IPS-15b (cell line): ENCODE results near the gene HSPA6.
"Not testable (repeated sequence)": the region's sequence is repeated elsewhere in the genome, so short reads cannot be mapped to it uniquely, and the experiment has no call there.

Experiments used
- H3K27me3 ChIP-seq: one replicate; pipeline ENCODE4 v1.6.1; 2013; ENCODE audit warnings: low read length; ENCODE audit not compliant: control insufficient read depth, insufficient read depth
- H3K36me3 ChIP-seq: one replicate; pipeline ENCODE4 v1.6.1; 2013; ENCODE audit warnings: low read length; ENCODE audit not compliant: control insufficient read depth, insufficient read depth
- H3K4me1 ChIP-seq: one replicate; pipeline ENCODE4 v1.6.1; 2013; ENCODE audit warnings: mild to moderate bottlenecking, low read length; ENCODE audit not compliant: control insufficient read depth, insufficient read depth
- H3K4me3 ChIP-seq: one replicate; pipeline ENCODE4 v1.5.1; 2013; ENCODE audit warnings: low read depth, low read length
- H3K9ac ChIP-seq: one replicate; pipeline ENCODE4 v1.6.1; 2013; ENCODE audit warnings: low read depth, mild to moderate bottlenecking, low read length
- H3K9me3 ChIP-seq: one replicate; pipeline ENCODE4 v1.6.1; 2013; ENCODE audit warnings: mild to moderate bottlenecking, low read length; ENCODE audit not compliant: control insufficient read depth, insufficient read depth

HSPA6 gene

DNA sequence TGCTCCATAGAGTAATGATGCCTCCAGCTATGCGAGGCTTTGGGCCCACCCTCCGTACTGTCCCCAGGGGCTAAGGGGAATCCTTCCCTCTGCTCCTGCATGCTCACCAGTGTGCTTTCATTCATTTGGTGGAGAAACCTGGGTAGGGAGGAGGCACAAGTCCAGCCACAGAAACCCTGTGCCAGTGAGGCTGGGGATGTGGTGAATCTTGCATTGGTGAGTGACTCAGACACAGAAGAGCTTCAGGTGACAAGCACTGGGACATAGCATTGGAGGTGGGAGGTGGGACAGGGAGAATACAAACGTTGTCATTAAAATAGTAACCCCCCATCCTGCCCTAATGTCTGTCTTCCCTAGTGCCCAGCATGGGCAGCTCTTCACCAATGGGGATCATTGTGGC, 13.9 kb upstream of the HSPA6 start:
- Histone ChIP-seq H3K27me3 (no peaks in the 10 kb centered on the region), H3K4me1 (no peaks in the 10 kb centered on the region), H3K36me3 (no peaks in the 10 kb centered on the region), H3K4me3 (no peak overlapping the region), H3K9ac (no peak overlapping the region), H3K9me3 (no peaks in the 10 kb centered on the region)

DNA sequence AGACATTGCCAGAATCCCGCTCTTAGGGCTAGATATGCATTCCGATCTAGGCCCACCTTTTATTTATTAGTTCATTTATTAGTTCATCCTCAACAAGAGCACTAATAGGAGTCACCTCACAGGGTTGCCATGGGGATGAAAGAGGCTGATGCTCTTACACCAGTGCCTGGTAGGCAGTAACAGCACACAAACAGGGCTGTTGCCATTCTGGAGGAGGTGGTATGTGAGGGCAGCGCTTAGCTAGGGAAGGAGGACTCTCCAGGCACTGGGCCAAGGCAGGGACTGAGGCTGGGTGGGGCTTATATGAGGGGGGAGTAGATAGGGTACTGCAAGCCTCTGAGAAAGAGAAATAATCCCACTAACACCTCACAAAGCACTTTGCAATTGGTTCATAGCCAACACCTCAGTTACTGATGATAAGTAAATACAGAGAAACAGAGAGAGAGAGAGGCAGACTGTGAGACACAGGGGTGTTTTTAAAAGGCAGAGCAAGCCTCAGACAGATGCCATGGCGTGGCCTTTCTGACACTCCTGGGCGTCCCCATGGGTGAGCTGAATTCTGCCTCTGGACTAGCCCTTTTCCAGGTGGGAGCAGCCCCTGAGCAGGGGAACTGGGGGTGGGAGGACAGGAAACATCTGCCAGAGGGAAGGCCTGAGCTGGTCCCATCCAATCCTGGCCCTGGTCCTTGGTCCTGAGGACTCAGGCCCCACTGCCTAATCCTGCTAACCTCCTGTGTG, 13.2 kb upstream of the HSPA6 start:
- Histone ChIP-seq H3K27me3 (no peaks in the 10 kb centered on the region), H3K4me3 (no peak overlapping the region), H3K9me3 (no peaks in the 10 kb centered on the region), H3K36me3 (no peaks in the 10 kb centered on the region), H3K4me1 (no peaks in the 10 kb centered on the region), H3K9ac (no peak overlapping the region)

DNA sequence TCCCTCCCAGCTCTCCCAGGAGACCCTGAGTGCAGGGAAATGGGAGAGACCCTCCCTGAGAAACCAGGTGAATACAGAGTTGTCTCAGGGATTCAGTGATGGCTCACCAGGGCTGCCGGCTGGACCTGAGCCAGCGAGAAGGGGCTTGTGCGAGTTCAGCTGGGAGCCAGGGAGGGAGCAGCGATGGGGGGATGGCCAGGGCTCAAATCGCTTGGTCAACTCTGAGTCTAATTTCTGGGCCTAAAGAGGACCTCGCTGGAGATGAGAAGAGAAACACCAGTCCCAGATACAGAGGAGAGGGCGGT, 12.6 kb upstream of the HSPA6 start:
- H3K36me3 ChIP-seq: no peaks in the 10 kb centered on the region
- no peaks in the 10 kb centered on the region for H3K9me3 ChIP-seq
- no peaks in the 10 kb centered on the region for H3K4me1 ChIP-seq
- H3K4me3 ChIP-seq: no peak overlapping the region
- no peaks in the 10 kb centered on the region for H3K27me3 ChIP-seq
- H3K9ac ChIP-seq: no peak overlapping the region

DNA sequence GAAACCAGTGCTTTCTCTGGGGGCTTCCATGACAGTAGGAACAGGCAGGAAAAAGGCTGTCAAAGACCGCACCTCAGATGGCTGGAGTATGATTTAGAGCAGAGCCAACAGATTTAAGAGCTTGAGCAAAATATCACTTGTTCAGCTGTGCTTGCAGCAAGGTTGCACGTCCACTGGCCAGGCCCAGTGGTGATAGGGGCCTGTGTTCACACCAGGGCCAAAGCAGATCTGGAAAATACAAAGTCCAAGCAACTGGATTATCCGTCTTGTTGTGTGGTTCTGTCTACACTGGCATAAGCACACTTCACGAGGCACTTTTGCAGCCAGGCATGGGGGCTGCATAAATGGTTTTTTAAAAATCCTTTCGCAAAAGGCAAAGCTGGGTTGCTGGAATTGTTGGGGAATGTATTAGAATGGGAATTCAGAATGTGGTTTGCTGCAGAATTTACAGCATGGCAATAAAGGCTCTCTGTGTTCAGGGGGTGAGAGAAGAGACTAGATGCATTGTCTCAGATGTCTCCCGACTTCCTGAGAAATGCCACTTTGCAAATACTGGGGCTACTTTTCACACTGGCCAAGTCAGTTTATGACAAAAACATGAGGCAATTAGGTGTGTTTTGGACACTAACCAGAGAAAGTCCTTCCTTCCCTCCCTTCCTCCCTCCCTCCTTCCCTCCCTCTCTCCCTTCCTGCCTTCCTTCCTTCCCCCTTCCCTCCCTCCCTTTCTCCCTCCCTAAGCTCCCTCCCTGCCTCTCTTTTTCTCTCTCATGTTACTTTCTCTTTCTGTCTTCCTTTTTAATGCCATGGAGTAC, 11.5 kb upstream of the HSPA6 start:
- H3K9ac ChIP-seq, H3K36me3 ChIP-seq, H3K4me1 ChIP-seq, H3K9me3 ChIP-seq, H3K4me3 ChIP-seq, H3K27me3 ChIP-seq: not testable (repeated sequence)

DNA sequence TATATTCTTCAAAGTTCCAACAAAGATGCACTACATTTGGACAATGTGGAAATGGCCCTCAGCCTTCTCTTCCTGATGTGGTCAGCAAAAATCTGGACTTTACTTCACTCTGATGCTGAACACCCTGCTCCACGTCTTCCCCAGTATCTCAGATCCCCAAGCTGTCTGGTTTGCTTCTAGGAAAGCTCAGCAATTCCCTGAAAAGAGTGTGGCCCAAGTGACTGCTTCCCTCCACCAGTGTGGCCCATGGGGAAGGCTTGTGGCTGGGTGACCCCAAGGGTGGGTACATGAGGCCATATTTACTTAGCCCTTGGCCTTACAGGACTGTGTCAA, 10.9 kb upstream of the HSPA6 start:
- H3K9ac ChIP-seq, H3K4me3 ChIP-seq, H3K27me3 ChIP-seq, H3K9me3 ChIP-seq, H3K4me1 ChIP-seq, H3K36me3 ChIP-seq: not testable (repeated sequence)

DNA sequence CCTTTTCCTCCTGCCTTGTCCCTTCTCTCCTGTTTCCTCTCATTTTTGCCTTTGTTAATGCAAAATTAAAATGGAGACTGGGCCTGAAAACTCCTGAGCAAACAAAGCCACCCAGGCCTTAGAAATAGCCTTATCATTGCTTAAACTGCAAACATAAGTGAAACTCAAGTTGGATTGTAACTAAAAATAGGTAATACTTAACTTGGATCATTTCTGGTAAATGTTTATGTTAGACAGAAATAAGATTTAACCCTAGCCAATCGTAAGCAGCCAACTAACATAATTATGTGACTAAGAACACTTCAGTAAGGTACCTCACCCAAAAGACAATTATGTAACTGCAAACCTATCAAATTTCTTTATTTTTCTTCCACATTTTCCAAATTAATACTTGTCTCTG, 10.4 kb upstream of the HSPA6 start:
- not testable (repeated sequence) for H3K4me3 ChIP-seq, H3K27me3 ChIP-seq, H3K9ac ChIP-seq, H3K36me3 ChIP-seq, H3K4me1 ChIP-seq, H3K9me3 ChIP-seq

DNA sequence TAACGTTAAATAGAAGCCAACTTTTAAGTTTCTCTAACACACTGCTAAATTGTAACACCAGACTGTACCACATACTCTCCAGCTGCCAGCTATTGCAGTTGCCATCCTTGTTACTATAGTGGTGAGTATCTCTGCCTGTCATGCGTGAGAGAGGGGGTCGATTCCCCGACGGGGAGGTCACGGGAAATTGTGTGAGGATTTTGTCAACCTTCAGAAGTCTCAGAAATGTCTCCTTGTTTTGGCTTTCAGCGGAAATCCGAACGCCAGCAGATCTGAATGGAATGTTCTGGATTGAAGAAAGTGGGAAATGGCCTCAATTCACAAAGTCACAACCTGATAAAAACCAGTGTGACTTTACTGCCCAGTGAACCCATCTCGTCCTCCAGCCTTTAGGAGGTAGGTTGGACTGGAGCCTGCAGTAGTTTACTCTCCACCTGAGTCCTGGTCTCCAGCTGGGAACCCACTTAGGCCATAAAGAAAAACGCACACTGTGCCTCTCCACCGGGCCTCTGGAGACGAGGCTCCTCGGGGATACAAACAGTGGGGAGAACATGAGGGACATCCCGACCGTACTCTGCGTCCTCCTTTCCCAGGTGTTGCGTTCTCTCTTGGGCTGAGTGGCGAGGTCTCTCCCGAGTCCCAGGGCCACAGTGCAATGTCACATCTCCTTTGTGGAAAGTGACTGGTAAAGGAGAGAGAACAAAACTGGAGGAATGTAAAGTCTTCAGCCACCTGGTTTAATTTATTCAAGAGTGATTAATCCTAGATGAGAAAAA, 1.1 kb upstream of the HSPA6 start:
- Histone ChIP-seq H3K4me3 (peak overlapping the region; percentile 22), H3K27me3 (peaks cover 30% of the 10 kb centered on the region)
- H3K4me1 ChIP-seq, H3K9me3 ChIP-seq, H3K36me3 ChIP-seq, H3K9ac ChIP-seq: not testable (repeated sequence)

DNA sequence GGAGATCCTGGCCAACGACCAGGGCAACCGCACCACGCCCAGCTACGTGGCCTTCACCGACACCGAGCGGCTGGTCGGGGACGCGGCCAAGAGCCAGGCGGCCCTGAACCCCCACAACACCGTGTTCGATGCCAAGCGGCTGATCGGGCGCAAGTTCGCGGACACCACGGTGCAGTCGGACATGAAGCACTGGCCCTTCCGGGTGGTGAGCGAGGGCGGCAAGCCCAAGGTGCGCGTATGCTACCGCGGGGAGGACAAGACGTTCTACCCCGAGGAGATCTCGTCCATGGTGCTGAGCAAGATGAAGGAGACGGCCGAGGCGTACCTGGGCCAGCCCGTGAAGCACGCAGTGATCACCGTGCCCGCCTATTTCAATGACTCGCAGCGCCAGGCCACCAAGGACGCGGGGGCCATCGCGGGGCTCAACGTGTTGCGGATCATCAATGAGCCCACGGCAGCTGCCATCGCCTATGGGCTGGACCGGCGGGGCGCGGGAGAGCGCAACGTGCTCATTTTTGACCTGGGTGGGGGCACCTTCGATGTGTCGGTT, 477 bp downstream of the HSPA6 start:
- not testable (repeated sequence) for H3K9me3 ChIP-seq, H3K4me1 ChIP-seq, H3K36me3 ChIP-seq, H3K9ac ChIP-seq
- H3K4me3 ChIP-seq: peak overlapping the region; percentile 41
- peaks cover 39% of the 10 kb centered on the region for H3K27me3 ChIP-seq

DNA sequence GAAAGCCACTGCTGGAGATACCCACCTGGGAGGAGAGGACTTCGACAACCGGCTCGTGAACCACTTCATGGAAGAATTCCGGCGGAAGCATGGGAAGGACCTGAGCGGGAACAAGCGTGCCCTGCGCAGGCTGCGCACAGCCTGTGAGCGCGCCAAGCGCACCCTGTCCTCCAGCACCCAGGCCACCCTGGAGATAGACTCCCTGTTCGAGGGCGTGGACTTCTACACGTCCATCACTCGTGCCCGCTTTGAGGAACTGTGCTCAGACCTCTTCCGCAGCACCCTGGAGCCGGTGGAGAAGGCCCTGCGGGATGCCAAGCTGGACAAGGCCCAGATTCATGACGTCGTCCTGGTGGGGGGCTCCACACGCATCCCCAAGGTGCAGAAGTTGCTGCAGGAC, 981 bp downstream of the HSPA6 start:
- not testable (repeated sequence) for H3K36me3 ChIP-seq
- peaks cover 40% of the 10 kb centered on the region for H3K27me3 ChIP-seq
- peak overlapping the region; percentile 41 for H3K4me3 ChIP-seq

DNA sequence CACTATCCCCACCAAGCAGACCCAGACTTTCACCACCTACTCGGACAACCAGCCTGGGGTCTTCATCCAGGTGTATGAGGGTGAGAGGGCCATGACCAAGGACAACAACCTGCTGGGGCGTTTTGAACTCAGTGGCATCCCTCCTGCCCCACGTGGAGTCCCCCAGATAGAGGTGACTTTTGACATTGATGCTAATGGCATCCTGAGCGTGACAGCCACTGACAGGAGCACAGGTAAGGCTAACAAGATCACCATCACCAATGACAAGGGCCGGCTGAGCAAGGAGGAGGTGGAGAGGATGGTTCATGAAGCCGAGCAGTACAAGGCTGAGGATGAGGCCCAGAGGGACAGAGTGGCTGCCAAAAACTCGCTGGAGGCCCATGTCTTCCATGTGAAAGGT, 1.6 kb downstream of the HSPA6 start:
- not testable (repeated sequence) for H3K4me1 ChIP-seq, H3K36me3 ChIP-seq, H3K9ac ChIP-seq, H3K4me3 ChIP-seq, H3K9me3 ChIP-seq
- H3K27me3 ChIP-seq: peaks cover 40% of the 10 kb centered on the region

More for the DNA sequence above, 981 bp downstream of the HSPA6 start:
- not testable (repeated sequence) for H3K4me1 ChIP-seq, H3K9ac ChIP-seq, H3K9me3 ChIP-seq

DNA sequence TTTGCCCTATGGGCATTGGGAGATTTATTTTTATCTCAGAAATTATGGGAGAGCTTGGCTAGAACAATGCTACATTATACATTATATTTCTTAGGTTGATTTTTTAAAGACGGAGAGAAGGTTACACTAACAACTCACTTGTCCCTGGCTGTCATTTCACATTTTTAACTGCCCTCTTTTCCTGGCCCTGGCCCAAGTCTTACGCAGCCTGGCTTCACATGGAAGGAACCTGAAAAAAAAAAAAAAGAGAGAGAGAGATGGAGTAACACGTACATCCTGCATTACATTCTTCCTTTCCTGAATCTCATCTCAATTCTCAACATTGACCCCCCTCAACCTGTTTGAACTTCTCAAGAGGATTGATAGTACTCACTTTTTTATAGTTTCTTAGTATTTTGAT, 4.2 kb downstream of the HSPA6 start:
- not testable (repeated sequence) for H3K36me3 ChIP-seq, H3K4me3 ChIP-seq, H3K9ac ChIP-seq, H3K4me1 ChIP-seq, H3K9me3 ChIP-seq
- peaks cover 45% of the 10 kb centered on the region for H3K27me3 ChIP-seq
